ENCODE data around the gene EFCAB11. TPM values are rescaled to one million over a fixed set of nuclear protein-coding genes. Genes with fewer than 3 reads are reported as not detected.

Gene EFCAB11
- total RNA-seq, 1 experiment from 2014 or later, result 18.1 TPM

- Histone ChIP-seq H4K20me1 (ENCODE audit: insufficient read depth) (no peaks in the 10 kb centered on the region), H3K9me3 (ENCODE audit: control insufficient read depth in 1 of 2, insufficient read depth in 1 of 2, low read depth in 1 of 2, low read length in 2 of 2) (no peaks in the 10 kb centered on the region), H3K4me3 (replicated peaks in 1 of 2; ENCODE audit: low read depth in 1 of 2, low read length in 2 of 2) (peak overlapping the region; percentile 76 to 88), H3K27ac (ENCODE audit: low read depth, low read length) (peak overlapping the region; percentile 82), H2AFZ (ENCODE audit: low read depth, low read length, poor library complexity, severe bottlenecking) (peak overlapping the region; percentile 87), H3K79me2 (ENCODE audit: insufficient read depth, low read length) (peaks cover 37% of the 10 kb centered on the region), H3K9me2 (ENCODE audit: insufficient read depth) (no peaks in the 10 kb centered on the region), H3K9ac (ENCODE audit: low read length) (peak overlapping the region; percentile 83), H3K4me2 (ENCODE audit: low read length) (peak overlapping the region; percentile 96), H3K4me1 (ENCODE audit: control insufficient read depth in 1 of 2, insufficient read depth in 2 of 2, low read length in 2 of 2) (peaks cover 14 to 21% of the 10 kb centered on the region in 2 experiments; a peak in 3 of 4 replicates), H3K27me3 (ENCODE audit: insufficient read depth, low read length) (no peaks in the 10 kb centered on the region), H3K36me3 (ENCODE audit: control insufficient read depth in 1 of 2, insufficient read depth in 2 of 2, low read length in 2 of 2) (peaks cover 0 to 11% of the 10 kb centered on the region in 2 experiments; a peak in 2 of 4 replicates)
- ChIA-PET POLR2A (interaction anchor here (1.7 to 2.9 kb wide), 2 partner anchors 11 to 16 kb away, joined by 6 to 13 read pairs; no protein-coding TSS in a partner anchor), CTCF (interaction anchor here (1.0 to 5.4 kb wide), 5 partner anchors 15 to 280 kb away, joined by 3 to 58 read pairs (median 5); no protein-coding TSS in a partner anchor), RAD21 (ENCODE audit: low non-redundant PET in 1 of 2, low total read pairs in 2 of 2, uncharacterized antibody in 2 of 2, unreplicated experiment in 2 of 2) (no interaction called here)
- intact Hi-C loops (cut with micrococcal nuclease), result loop anchor here (5.0 to 10.0 kb wide), 2 partner anchors 102 to 530 kb away; no protein-coding TSS in a partner anchor
- BruUV-seq (replicated peaks), result no TSS peak
- TF ChIP-seq ZFX (IDR thresholded peaks at IDR 0.05) (no peak), SIN3A (IDR thresholded peaks at IDR 0.05; ENCODE audit: low read depth) (no peak), EZH2 (IDR thresholded peaks at IDR 0.05) (no peak), POLR2A (IDR thresholded peaks at IDR 0.05; ENCODE audit: borderline replicate concordance, extremely low read depth, insufficient read depth, insufficient read length) (no peak), JUND (IDR thresholded peaks at IDR 0.05) (no peak; the same call in 1 of the 2 replicates), SP1 (IDR thresholded peaks at IDR 0.05; ENCODE audit: low read depth) (no peak), FOSL1 (IDR thresholded peaks at IDR 0.05; ENCODE audit: low read depth) (no peak), EGR1 (IDR thresholded peaks at IDR 0.05; ENCODE audit: low read depth) (no peak), ZBTB33 (IDR thresholded peaks at IDR 0.05; ENCODE audit: extremely low read depth, insufficient replicate concordance, low read length) (no peak), MAX (IDR thresholded peaks at IDR 0.05) (no peak), CEBPB (IDR thresholded peaks at IDR 0.05; ENCODE audit: low read depth) (no peak), POLR2AphosphoS5 (IDR thresholded peaks at IDR 0.05; ENCODE audit: low read depth, low read length) (no peak), RAD21 (IDR thresholded peaks at IDR 0.05; ENCODE audit: low read depth) (no peak), CBX3 (IDR thresholded peaks at IDR 0.05; ENCODE audit: low read depth) (no peak), ELF1 (IDR thresholded peaks at IDR 0.05; ENCODE audit: borderline replicate concordance, low read depth) (no peak), REST (IDR thresholded peaks at IDR 0.05; ENCODE audit: low read depth) (no peak), SRF (IDR thresholded peaks at IDR 0.05; ENCODE audit: low read depth) (no peak)
- DNase-seq (ENCODE audit: low read depth, low spot score), result peak; percentile 1
- ATAC-seq, result peak; percentile 26
Observed at GRCh38 chr14:89955022-89955744, 653 bp upstream of the EFCAB11 start.
